G401.6 (cell line): ENCODE results near the gene PRRC2C.

ENCODE experiments used
- FAIRE-seq: peaks from 2 replicates; lab custom pipeline; 2012; peaks lifted over from hg19 to GRCh38; lab: Jason Lieb, UNC

The PRRC2C gene

DNA sequence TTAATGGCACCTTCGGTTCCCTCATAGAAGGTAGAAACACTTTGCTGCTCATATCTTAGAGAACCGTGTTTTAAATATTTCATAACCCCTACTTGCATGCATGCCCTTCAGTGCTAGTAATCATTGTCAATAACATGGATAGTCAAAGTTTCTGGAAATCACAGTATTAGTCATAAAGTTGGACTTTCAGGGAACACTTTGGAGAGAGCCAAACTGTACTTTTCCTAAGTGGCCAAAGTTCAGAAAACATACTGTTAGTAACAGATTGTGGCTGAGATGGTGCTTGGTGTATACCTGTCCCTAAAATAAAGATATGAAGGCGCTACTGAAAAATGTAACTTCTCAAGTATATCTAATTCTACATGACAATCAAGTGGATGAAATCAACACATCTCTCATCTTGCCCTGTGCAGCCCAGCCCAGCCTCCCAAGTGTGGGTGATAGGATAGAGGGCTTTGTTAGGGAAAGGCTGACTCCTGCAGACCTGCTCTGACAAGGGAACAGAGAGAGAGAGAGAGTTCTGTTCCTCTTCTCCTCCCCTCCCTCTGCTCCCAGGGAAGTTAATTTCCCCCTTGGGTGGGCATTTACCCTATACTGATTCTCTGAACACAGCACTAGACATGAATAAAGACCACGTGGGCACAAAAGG lies 152.7 kb downstream of the PRRC2C start:
- no peak for FAIRE-seq

DNA sequence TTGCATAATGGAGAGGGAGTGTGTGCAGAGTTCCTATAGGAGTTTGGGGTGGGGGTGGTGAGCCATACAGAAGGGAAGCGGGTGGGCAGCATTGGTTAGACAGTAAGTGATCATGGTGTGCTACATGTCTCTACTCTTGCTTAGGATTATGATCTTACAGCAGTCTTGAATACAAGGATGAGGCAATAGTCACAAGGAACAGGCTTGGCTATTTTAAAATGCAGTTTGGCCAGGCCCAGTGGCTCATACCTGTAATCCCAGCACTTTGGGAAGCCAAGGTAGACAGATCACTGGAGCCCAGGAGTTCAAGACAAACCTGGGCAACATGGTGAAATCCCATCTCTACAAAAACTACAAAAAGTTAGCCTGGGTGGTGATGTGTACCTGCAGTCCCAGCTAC lies 154.9 kb downstream of the PRRC2C start:
- FAIRE-seq = no peak

DNA sequence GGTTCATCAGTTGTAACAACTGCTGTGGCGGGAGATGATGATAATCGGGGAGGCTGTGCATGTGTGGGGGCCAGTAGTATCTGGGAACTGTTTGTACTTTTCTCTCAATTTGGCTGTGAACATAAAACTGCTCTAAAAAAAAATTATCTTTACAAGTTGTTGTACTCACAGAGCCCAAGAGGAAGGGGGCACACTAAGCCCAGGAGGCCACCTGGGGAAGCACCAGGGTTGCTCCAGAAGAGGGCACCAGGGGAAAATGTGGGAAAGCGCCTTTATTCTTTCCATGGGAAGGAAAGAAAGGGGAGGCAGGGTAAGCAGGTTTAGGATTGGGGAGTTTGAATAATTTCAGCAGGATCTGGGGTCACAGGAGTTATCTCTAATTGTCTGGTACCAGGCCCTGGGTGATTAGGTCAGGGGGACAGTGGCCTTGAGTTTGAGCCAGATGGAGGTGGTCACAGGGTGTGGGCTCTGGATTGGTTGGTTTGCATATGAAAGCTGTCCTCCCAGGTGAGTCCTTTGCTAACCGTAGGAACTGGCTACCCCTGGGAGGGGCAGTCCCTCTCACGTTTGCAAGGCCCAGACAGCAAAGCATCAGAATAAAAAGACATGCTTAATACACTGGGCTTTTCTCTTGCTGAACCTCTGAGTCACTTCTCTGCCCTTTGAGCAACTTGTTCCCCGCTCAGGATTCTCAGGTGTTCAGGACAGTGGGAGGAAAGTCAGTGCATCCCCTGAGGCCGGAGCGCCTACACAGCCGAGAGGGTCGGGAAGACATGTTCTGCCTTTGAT lies 155.9 kb downstream of the PRRC2C start:
- FAIRE-seq = no peak

DNA sequence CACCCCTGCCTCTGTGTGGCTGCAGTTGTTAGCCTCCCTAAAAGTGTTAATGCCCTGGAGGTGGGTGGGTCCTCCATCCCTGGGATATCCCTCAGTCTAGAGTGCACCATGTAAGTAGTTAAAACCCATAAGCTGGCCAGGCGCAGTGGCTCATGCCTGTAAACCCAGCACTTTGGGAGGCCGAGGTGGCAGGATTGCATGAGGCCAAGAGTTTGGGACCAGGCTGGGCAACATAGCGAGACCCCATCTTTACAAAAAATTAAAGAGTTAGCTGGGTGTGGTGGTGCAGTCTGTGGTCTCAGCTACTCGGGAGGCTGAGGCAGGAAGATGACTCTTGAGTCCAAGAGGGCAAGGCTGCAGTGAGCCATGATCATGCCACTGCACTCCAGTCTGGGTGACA lies 156.9 kb downstream of the PRRC2C start:
- no peak for FAIRE-seq
